Panc1 (cell line): ENCODE results near the gene YKT6.
"Not testable (repeated sequence)": the region's sequence is repeated elsewhere in the genome, so short reads cannot be mapped to it uniquely, and the experiment has no call there.

Experiments
- POLR2AphosphoS5 ChIP-seq: IDR thresholded peaks from 2 replicates; pipeline ENCODE4 v1.6.1; 2012; ENCODE audit warnings: mild to moderate bottlenecking, low read depth, low read length, moderate library complexity
- SIN3A ChIP-seq: IDR thresholded peaks from 2 replicates; pipeline ENCODE4 v1.6.1; 2012; ENCODE audit warnings: low read depth, mild to moderate bottlenecking, low read length, moderate library complexity, borderline replicate concordance; ENCODE audit not compliant: insufficient read depth
- TCF7L2 ChIP-seq: IDR thresholded peaks from 2 replicates; pipeline ENCODE4 v1.6.1; 2011; ENCODE audit warnings: mild to moderate bottlenecking, low read depth, low read length, inconsistent platforms
- TF ChIP-seq, protein P1 (sequence below): fragments of 450-650 bp; IDR thresholded peaks from 2 replicates; pipeline ENCODE4 v1.5.1; 2017; ENCODE audit warnings: mild to moderate bottlenecking
- TF ChIP-seq, protein P2 (sequence below), 2 experiments: IDR thresholded peaks; 2 replicates each; pipeline ENCODE4 v1.6.1; 2011 to 2012; ENCODE audit warnings: low read depth in 2 of 2, control low read depth in 1 of 2, low read length in 1 of 2, mild to moderate bottlenecking in 1 of 2, moderate library complexity in 1 of 2; ENCODE audit not compliant: insufficient read depth in 1 of 2

DNA sequence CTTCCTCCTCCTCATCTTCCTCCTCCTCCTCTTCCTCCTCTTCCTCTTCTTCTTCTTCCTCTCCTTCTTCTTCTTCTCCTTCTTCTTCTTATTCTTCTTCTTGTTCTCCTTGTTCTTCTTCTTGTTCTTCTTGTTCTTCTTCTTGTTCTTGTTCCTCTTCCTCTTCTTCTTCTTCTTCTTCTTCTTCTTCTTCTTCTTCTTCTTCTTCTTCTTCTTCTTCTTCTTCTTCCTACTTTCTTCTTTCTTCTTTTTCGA lies 26.2 kb upstream of the YKT6 start:
- TF ChIP-seq, protein P1, sequence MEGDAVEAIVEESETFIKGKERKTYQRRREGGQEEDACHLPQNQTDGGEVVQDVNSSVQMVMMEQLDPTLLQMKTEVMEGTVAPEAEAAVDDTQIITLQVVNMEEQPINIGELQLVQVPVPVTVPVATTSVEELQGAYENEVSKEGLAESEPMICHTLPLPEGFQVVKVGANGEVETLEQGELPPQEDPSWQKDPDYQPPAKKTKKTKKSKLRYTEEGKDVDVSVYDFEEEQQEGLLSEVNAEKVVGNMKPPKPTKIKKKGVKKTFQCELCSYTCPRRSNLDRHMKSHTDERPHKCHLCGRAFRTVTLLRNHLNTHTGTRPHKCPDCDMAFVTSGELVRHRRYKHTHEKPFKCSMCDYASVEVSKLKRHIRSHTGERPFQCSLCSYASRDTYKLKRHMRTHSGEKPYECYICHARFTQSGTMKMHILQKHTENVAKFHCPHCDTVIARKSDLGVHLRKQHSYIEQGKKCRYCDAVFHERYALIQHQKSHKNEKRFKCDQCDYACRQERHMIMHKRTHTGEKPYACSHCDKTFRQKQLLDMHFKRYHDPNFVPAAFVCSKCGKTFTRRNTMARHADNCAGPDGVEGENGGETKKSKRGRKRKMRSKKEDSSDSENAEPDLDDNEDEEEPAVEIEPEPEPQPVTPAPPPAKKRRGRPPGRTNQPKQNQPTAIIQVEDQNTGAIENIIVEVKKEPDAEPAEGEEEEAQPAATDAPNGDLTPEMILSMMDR: not testable (repeated sequence)
- TF ChIP-seq POLR2AphosphoS5, SIN3A, TCF7L2: not testable (repeated sequence)
- TF ChIP-seq, protein P2, sequence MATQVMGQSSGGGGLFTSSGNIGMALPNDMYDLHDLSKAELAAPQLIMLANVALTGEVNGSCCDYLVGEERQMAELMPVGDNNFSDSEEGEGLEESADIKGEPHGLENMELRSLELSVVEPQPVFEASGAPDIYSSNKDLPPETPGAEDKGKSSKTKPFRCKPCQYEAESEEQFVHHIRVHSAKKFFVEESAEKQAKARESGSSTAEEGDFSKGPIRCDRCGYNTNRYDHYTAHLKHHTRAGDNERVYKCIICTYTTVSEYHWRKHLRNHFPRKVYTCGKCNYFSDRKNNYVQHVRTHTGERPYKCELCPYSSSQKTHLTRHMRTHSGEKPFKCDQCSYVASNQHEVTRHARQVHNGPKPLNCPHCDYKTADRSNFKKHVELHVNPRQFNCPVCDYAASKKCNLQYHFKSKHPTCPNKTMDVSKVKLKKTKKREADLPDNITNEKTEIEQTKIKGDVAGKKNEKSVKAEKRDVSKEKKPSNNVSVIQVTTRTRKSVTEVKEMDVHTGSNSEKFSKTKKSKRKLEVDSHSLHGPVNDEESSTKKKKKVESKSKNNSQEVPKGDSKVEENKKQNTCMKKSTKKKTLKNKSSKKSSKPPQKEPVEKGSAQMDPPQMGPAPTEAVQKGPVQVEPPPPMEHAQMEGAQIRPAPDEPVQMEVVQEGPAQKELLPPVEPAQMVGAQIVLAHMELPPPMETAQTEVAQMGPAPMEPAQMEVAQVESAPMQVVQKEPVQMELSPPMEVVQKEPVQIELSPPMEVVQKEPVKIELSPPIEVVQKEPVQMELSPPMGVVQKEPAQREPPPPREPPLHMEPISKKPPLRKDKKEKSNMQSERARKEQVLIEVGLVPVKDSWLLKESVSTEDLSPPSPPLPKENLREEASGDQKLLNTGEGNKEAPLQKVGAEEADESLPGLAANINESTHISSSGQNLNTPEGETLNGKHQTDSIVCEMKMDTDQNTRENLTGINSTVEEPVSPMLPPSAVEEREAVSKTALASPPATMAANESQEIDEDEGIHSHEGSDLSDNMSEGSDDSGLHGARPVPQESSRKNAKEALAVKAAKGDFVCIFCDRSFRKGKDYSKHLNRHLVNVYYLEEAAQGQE (IDR thresholded peaks at IDR 0.05; ENCODE audit: insufficient read depth in 1 of 2, low read depth in 2 of 2, low read length in 1 of 2): not testable (repeated sequence)
